Body of pancreas (tissue), 4 donors: Measurements from ENCODE around the gene SKIC2.

Experiments
- CTCF ChIP-seq, 7 experiments: fragments of 450-650 bp in 4 of 7; fragments of 200-600 bp in 3 of 7; sonication (generic) in 3 of 7; IDR thresholded peaks; one replicate each; pipeline ENCODE4 v1.5.1; 2016 to 2019; ENCODE audit warnings: antibody characterized with exemption in 7 of 7
- POLR2A ChIP-seq, 3 donors: fragments of 450-650 bp; IDR thresholded peaks; one replicate each; pipeline ENCODE4 v1.6.1; 2016; ENCODE audit warnings: antibody characterized with exemption in 3 of 3, mild to moderate bottlenecking in 2 of 3

DNA sequence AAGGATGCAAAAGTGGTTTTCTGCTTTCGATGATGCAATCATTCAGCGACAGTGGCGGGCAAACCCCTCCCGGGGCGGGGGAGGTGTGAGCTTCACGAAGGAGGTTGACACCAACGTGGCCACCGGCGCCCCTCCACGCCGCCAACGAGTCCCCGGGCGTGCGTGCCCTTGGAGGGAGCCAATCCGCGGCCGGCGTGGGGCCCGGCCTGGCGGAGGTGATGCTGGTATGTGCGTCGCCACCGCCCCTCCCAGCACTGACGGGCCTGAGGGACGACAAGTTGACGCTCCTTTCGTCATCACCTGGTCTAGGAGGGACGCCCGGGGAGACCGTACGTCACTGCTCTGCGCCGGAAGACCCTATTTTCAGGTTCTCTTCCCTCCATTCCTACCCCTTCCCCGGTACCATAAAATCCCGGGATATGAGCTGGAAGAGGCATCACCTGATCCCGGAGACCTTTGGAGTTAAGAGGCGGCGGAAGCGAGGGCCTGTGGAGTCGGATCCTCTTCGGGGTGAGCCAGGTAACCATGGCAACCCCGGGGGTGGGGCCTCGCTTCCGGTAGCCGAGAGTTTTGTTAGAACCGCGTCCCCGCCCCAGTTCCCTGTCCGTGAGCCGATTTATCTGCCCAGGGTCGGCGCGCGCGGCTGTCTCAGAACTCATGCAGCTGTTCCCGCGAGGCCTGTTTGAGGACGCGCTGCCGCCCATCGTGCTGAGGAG is 13.2 kb downstream of the SKIC2 start, which contains the start of gene DXO:
- peak in 1 of 7 experiments; percentile 3 for TF ChIP-seq CTCF (IDR thresholded peaks at IDR 0.05)
- TF ChIP-seq POLR2A (IDR thresholded peaks at IDR 0.05), result peak; percentile 56 to 73 (median 71)
